Mucosa of descending colon (tissue), 3 donors: ENCODE data around the gene ACAT2. TPM values are rescaled to one million over a fixed set of nuclear protein-coding genes. Genes with fewer than 3 reads are reported as not detected.

Source experiments
- ATAC-seq: fragments of 200-7000 bp; cut with Tn5 transposase; one replicate; pipeline ENCODE4 v1.9.1; 2020; ENCODE audit warnings: mild to moderate bottlenecking, moderate library complexity
- DNase-seq, 3 donors: peaks; one replicate each; pipeline ENCODE4 v3.0.0-alpha.2; 2020
- H3K36me3 ChIP-seq: fragments of 200-600 bp; one replicate; pipeline ENCODE4 v1.8.0; 2021; ENCODE audit warnings: low read depth, mild to moderate bottlenecking
- H3K4me1 ChIP-seq: fragments of 200-600 bp; one replicate; pipeline ENCODE4 v1.8.0; 2021; ENCODE audit warnings: low read depth, mild to moderate bottlenecking
- H3K4me3 ChIP-seq: fragments of 200-600 bp; one replicate; pipeline ENCODE4 v1.8.0; 2021; ENCODE audit warnings: mild to moderate bottlenecking
- H3K9me3 ChIP-seq: fragments of 200-600 bp; one replicate; pipeline ENCODE4 v1.8.0; 2021; ENCODE audit warnings: mild to moderate bottlenecking
- intact Hi-C, 2 donors: fragments of 100-400 bp; cut with DNase I in 1 of 2; cut with micrococcal nuclease in 1 of 2; formaldehyde crosslinking; loops; one replicate each; pipeline versions ENCODE4 v1.11.0 to v1.11.1; 2022; cut with DNase I, micrococcal nuclease
- total RNA-seq, 3 donors: library from RNA; stranded (reverse); fragmentation: NEBNext Ultra II Directional in 2 of 3; extraction: Animal tissue kit (Norgen Biotek cat#: 25700) in 2 of 3; gene quantifications; one replicate each; pipeline versions ENCODE4 v1.2.1 to v1.2.4, GENCODE V29; 2021 to 2023
- TF ChIP-seq, protein P1 (sequence below): fragments of 200-600 bp; IDR thresholded peaks from one replicate; pipeline ENCODE4 v1.8.0; 2022; ENCODE audit warnings: antibody characterized with exemption, mild to moderate bottlenecking
- donor health status: DM: no; HTN: no; CAD: no; lungs with moderate emphysema.
- donor health status: DM: no; HTN: no; CAD: no.
- donor health status: DM: no; HTN: yes; CAD: no.

ACAT2 gene
- total RNA-seq, 3 donors from 2014 or later = 31.3 to 94.1 (median 71.1) TPM

DNA sequence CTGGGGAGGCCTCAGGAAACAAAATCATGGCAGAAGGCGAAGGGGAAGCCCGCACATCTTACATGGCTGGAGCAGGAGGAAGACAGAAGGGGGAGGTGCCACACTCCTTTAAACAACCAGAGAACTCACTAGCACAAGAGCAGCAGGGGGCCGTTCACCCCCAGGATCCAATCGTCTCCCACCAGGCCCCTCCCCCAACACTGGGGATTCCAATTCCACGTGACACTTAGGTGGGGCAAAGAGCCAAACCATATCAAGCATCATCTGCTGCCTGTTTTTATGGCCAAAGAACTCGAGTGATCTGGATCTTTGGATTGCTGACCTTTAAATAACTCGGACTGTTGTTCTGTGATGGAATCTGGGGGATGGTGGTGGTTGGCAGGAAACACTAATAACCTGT, 66.2 kb downstream of the ACAT2 start:
- intact Hi-C loops = no loop called here
- Histone ChIP-seq H3K9me3 (no peaks in the 10 kb centered on the region), H3K4me1 (no peaks in the 10 kb centered on the region), H3K4me3 (no peak overlapping the region), H3K36me3 (no peaks in the 10 kb centered on the region)
- no peak for DNase-seq
- TF ChIP-seq, protein P1, sequence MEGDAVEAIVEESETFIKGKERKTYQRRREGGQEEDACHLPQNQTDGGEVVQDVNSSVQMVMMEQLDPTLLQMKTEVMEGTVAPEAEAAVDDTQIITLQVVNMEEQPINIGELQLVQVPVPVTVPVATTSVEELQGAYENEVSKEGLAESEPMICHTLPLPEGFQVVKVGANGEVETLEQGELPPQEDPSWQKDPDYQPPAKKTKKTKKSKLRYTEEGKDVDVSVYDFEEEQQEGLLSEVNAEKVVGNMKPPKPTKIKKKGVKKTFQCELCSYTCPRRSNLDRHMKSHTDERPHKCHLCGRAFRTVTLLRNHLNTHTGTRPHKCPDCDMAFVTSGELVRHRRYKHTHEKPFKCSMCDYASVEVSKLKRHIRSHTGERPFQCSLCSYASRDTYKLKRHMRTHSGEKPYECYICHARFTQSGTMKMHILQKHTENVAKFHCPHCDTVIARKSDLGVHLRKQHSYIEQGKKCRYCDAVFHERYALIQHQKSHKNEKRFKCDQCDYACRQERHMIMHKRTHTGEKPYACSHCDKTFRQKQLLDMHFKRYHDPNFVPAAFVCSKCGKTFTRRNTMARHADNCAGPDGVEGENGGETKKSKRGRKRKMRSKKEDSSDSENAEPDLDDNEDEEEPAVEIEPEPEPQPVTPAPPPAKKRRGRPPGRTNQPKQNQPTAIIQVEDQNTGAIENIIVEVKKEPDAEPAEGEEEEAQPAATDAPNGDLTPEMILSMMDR = no peak
- ATAC-seq = no peak

Other genes starting within 250 kb of the ACAT2 start
- 100 to 1,000 TPM; 286 to 462 (median 400) TPM for gene SOD2, start 68.8 kb upstream of the ACAT2 start, total RNA-seq
- gene WTAP, start 34.5 kb upstream of the ACAT2 start, total RNA-seq = 10 to 100 TPM; 81.1 to 85.8 (median 84.4) TPM
- 100 to 1,000 TPM; 139 to 205 (median 170) TPM for gene TCP1, start 27.6 kb downstream of the ACAT2 start, total RNA-seq
- 10 to 100 TPM; 51.1 to 65.5 (median 62.0) TPM for gene MRPL18, start 28.4 kb downstream of the ACAT2 start, total RNA-seq
- gene PNLDC1, start 38.2 kb downstream of the ACAT2 start, total RNA-seq = 1 to 10 TPM in 1 of 3 donors, not detected in 2; 1.3 TPM
- gene MAS1, start 128.9 kb downstream of the ACAT2 start, total RNA-seq = not detected
- gene IGF2R, start 207.0 kb downstream of the ACAT2 start, total RNA-seq = 100 to 1,000 TPM in 2 of 3 donors, 10 to 100 TPM in 1; 97.7 to 112 (median 101) TPM